NCI-H510A treated with DMSO at 0.1 percent for 48 hours (cell line): ENCODE measurements around the gene EXOC6B.
"Not testable (repeated sequence)": the region's sequence is repeated elsewhere in the genome, so short reads cannot be mapped to it uniquely, and the experiment has no call there.

Experiments
- DNase-seq: peaks from one replicate; lab custom pipeline; 2025; lab: John Stamatoyannopoulos, UW

EXOC6B gene

GRCh38 chr2:72604468-72604867 lies 221.4 kb downstream of the EXOC6B start:
- DNase-seq: no peak

- no peak for DNase-seq
Measured at GRCh38 chr2:72603481-72603880, 222.4 kb downstream of the EXOC6B start.

GRCh38 chr2:72602711-72603110 lies 223.1 kb downstream of the EXOC6B start:
- no peak for DNase-seq

- DNase-seq: no peak
Measured at GRCh38 chr2:72602095-72602494, 223.7 kb downstream of the EXOC6B start.

- not testable (repeated sequence) for DNase-seq
Measured at GRCh38 chr2:72583836-72584235, 242.0 kb downstream of the EXOC6B start.

- no peak for DNase-seq
Measured at GRCh38 chr2:72583376-72583775, 242.5 kb downstream of the EXOC6B start.

- no peak for DNase-seq
Measured at GRCh38 chr2:72581560-72582181, 244.2 kb downstream of the EXOC6B start.

GRCh38 chr2:72579591-72580180 lies 246.1 kb downstream of the EXOC6B start:
- DNase-seq: peak; percentile 73

- no peak for DNase-seq
Measured at GRCh38 chr2:72576861-72577260, 249.0 kb downstream of the EXOC6B start.

- no peak for DNase-seq
Measured at GRCh38 chr2:72576459-72576858, 249.4 kb downstream of the EXOC6B start.

- DNase-seq: no peak
Measured at GRCh38 chr2:72574886-72575285, 250.9 kb downstream of the EXOC6B start.

- DNase-seq: no peak
Measured at GRCh38 chr2:72573232-72573631, 252.6 kb downstream of the EXOC6B start.

GRCh38 chr2:72572501-72572900 lies 253.3 kb downstream of the EXOC6B start:
- no peak for DNase-seq

- DNase-seq: no peak
Measured at GRCh38 chr2:72570413-72570812, 255.4 kb downstream of the EXOC6B start.

- no peak for DNase-seq
Measured at GRCh38 chr2:72562451-72563153, 263.2 kb downstream of the EXOC6B start.

- no peak for DNase-seq
Measured at GRCh38 chr2:72561621-72562318, 264.1 kb downstream of the EXOC6B start.

- DNase-seq: no peak
Measured at GRCh38 chr2:72555943-72556342, 269.9 kb downstream of the EXOC6B start.

GRCh38 chr2:72555363-72555762 lies 270.5 kb downstream of the EXOC6B start:
- DNase-seq: not testable (repeated sequence)

GRCh38 chr2:72554910-72555309 lies 270.9 kb downstream of the EXOC6B start:
- DNase-seq: not testable (repeated sequence)

GRCh38 chr2:72554381-72554780 lies 271.5 kb downstream of the EXOC6B start:
- DNase-seq: no peak

GRCh38 chr2:72548081-72548764 lies 277.6 kb downstream of the EXOC6B start:
- DNase-seq: no peak

- DNase-seq: no peak
Measured at GRCh38 chr2:72545790-72546189, 280.0 kb downstream of the EXOC6B start.
